8988T (cell line): ENCODE measurements around the gene FNDC8.
A peak's percentile ranks its signal among the peaks of the same experiment; 100 is the strongest.
"Not testable (repeated sequence)": the region's sequence is repeated elsewhere in the genome, so short reads cannot be mapped to it uniquely, and the experiment has no call there.

Experiments
- DNase-seq: peaks from one replicate; pipeline ENCODE4 v3.0.0; 2011

The FNDC8 gene

GRCh38 chr17:35121315-35121714, at the start of gene FNDC8:
FNDC8 (plus strand) TSS chr17:35121615; CDS start chr17:35121694, 79 bp downstream.
- DNase-seq = no peak

DNA sequence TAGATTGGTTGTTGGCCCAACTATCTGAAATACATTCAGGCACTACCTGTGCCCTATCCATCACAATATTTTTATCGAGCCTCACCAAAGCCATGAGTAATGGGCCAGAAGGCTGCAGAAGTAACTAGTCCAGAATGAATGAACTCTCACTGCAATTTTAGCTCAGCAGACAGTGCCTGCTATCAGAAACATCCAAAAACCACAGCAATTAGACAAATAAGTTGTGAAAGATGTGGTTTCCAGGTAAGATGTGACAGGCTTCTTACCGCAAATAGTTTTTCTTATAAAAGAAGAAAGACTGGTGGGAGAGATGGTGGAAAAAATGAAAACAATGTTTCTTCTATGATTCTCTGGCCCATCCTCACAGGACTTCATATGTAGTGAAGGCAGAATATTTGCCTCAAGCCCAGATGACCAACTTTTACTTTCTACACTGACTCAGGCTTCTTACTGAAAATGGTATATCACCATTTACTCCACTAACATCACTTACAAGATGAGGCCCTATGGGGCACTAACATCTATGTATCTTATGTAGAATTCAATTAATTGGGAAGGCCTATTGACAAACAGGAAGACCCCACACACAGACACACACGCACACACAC, 48.1 kb upstream of the FNDC8 start:
- DNase-seq = no peak

DNA sequence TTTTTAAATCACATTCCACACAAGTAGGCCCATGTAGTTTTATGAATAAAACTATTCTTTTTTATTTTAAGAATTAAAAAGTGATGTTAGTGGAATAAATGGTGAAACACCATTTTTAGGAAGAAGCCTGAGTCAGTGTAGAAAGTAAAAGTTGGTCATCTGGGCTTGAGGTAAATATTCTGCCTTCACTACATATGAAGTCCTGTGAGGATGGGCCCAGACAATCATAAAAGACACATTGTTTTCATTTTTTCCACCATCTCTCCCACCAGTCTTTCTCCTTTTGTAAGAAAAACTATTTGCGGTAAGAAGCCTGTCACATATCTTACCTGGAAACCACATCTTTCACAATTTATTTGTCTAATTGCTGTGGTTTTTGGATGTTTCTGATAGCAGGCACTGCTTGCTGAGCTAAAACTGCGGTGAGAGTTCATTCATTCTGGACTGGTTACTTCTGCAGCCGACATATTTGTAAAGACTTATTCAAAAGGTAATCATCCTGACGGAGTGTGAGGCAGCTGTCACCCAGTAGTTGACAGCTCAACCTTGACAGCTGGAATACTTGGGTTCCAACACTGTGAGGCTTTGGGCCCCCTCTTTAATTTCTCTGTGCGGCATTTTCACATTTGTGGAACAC, 47.3 kb upstream of the FNDC8 start:
- DNase-seq = no peak

- no peak for DNase-seq
Measured at GRCh38 chr17:35074711-35075707, 46.4 kb upstream of the FNDC8 start.

GRCh38 chr17:35076874-35077273, 44.5 kb upstream of the FNDC8 start:
- DNase-seq = no peak

- no peak for DNase-seq
Measured at GRCh38 chr17:35079547-35080423, 41.6 kb upstream of the FNDC8 start.

GRCh38 chr17:35080536-35080935, 40.9 kb upstream of the FNDC8 start:
- no peak for DNase-seq

DNA sequence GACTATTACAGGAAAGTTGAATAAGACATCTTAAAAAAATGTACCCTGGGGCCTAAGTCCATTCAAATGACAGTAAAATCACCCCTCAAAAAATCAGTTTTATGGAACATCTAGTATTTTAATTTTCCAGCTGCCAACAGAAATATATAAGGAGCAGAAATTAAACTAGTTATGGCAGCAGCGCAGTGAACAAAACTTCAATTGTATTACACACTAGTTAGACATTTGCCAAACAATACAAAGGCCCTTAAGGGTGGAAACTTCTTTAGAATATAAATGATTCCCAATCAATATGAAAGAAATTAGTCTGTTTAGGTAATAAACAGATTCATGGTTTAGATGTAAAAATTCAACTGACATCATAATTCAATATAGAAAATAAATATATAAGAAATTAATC, 39.8 kb upstream of the FNDC8 start:
- no peak for DNase-seq

GRCh38 chr17:35082073-35082657, 39.2 kb upstream of the FNDC8 start:
- DNase-seq = no peak

DNA sequence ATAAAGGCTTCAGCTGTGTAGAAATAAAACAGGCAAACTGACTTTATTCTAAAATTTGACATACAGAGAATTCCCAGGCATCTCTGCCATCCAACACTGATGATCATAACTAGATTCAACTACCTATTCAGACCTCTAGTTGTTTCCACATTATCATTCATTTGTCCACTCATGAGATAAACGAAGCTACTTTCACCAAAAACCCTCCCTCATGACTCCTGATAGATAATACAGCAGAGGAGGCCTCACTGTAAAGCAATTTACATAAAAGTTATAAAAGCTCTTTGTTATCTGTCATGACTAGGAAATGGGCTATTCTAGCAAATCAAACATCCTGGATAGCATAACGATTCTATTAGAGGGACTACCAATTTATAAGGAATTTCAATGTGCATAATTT, 38.3 kb upstream of the FNDC8 start:
- no peak for DNase-seq

GRCh38 chr17:35084987-35085386, 36.4 kb upstream of the FNDC8 start:
- DNase-seq = no peak

- DNase-seq = no peak
Measured at GRCh38 chr17:35086164-35086563, 35.3 kb upstream of the FNDC8 start.

- DNase-seq = no peak
Measured at GRCh38 chr17:35086931-35087573, 34.4 kb upstream of the FNDC8 start.

- no peak for DNase-seq
Measured at GRCh38 chr17:35087731-35088355, 33.6 kb upstream of the FNDC8 start.

DNA sequence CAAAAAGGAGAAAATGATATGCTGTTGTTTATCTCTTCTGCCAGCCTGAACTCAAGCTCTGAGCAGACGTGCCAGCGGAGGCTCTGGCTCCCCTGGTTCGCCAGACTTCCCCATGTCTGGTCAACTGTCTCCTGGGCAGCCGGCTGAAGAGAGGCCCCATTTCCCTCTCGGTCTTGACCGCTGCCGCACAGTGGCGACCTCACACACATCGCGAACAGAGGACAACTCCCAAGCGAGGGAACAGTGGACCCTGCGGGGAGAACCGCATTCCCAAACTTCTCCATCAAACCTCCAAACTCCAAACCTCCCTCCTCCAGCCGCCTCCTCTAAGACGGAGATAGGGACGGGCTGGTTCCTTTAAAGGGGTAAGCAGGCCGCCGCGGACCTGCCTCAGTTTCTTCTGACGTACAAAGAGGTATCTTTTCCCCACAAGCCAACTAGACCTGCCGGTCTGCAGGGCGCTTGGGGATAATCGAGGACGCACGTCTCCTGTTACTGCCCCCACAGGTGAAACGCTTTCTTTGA, 33.0 kb upstream of the FNDC8 start:
- no peak for DNase-seq

- DNase-seq = peak; percentile 33
Measured at GRCh38 chr17:35088881-35089585, 32.4 kb upstream of the FNDC8 start.

DNA sequence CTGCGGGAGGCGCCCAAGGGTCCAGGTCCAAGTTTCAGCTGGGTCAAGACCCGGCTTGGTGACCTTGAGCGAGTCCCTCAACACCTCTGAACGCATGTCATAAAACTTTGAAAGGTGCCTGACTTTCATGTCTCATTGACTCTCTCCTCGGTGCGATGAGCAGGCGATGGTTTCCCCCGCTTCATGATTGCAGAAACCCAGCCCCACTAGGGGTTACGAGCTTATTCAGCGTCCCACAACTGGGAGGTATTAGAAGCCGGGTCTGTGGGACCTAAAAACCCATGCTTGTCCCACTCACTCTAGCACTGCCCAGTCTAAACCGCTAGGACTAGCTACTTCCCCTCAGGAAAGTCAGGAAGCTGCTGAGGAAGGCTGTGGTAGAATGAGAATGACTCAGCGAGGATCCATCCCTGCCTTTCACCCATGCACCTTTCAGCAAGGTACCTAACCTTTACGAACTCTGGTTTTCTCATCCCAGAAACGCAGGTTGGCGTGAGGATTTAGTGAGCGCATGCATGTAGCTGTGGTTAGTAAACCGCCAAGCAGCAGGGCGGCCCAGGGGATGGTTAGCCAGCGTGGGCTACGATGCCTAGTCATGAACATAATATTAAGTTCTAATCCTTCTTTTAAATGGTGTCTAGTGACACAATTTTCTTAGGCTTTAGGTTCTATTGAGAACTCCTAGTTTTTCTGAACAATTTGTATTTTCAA, 31.7 kb upstream of the FNDC8 start:
- no peak for DNase-seq

GRCh38 chr17:35090707-35091106, 30.7 kb upstream of the FNDC8 start:
- DNase-seq = not testable (repeated sequence)

DNA sequence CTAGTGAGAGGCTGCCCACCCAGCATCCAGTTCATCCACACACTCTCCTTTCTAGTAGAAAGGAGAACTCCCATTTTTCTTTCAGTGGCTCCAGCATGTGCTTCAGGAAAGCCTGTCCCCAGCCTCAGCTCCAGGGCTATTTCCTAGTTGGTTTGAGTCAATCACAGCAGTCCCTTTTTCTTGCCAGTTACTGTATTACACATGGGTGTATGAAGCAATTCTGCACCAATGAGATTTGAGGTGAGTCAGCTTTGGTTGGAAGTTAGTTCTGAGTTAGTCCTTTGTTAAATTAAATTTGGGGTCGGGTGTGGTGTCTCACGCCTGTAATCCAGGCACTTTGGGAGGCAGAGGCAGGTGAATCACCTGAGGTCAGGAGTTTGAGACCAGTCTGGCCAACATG, 26.5 kb upstream of the FNDC8 start:
- DNase-seq = no peak

DNA sequence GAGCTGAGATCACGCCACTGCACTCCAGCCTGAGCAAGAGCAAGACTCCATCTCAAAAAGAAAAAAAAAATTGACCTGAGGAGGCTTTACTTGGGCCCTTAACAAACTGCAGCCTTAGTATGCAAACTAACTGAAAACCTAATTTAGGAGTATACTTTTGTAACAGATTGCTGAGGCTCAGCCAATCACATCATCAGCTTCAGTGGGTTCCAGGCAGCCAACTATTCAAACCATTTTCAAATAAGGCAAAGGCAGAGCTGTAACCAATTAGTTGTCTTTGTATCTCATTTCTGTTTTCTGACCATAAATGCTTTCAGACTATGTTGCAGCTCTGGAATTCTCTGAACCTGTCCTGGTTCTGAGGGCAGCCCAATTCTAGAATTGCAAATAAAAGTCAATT, 25.7 kb upstream of the FNDC8 start:
- no peak for DNase-seq
